Activated T-cell treated with anti-CD3 and anti-CD28 coated beads for 48 hours (primary cell): Measurements from ENCODE around the gene GNB2.

Experiments
- DNase-seq: peaks from one replicate; pipeline ENCODE4 v3.0.0-alpha.2; 2020; ENCODE audit warnings: low read depth

GNB2 gene

GRCh38 chr7:100673302-100673941 lies at the start of gene GNB2:
GNB2 (plus strand) TSS chr7:100673740; CDS start chr7:100676266, 2,526 bp downstream.
- peak; percentile 100 for DNase-seq

- no peak for DNase-seq
Measured at GRCh38 chr7:100623951-100624824, 49.4 kb upstream of the GNB2 start.

- no peak for DNase-seq
Measured at GRCh38 chr7:100626055-100626454, 47.5 kb upstream of the GNB2 start.

GRCh38 chr7:100626530-100627237 lies 46.9 kb upstream of the GNB2 start:
- DNase-seq, result peak; percentile 85

- DNase-seq, result no peak
Measured at GRCh38 chr7:100627238-100627549, 46.3 kb upstream of the GNB2 start.

GRCh38 chr7:100629117-100629716 lies 44.3 kb upstream of the GNB2 start:
- DNase-seq, result peak; percentile 38

GRCh38 chr7:100630066-100630465 lies 43.5 kb upstream of the GNB2 start:
- no peak for DNase-seq

- peak; percentile 63 for DNase-seq
Measured at GRCh38 chr7:100632951-100633717, 40.4 kb upstream of the GNB2 start.

GRCh38 chr7:100639995-100640516 lies 33.5 kb upstream of the GNB2 start:
- no peak for DNase-seq

- DNase-seq, result no peak
Measured at GRCh38 chr7:100640517-100641440, 32.8 kb upstream of the GNB2 start.

GRCh38 chr7:100641463-100641859 lies 32.1 kb upstream of the GNB2 start, which contains the start of gene TFR2:
TFR2 (minus strand) TSS chr7:100641552; CDS start chr7:100641509, 43 bp downstream.
- DNase-seq, result no peak

GRCh38 chr7:100641860-100642533 lies 31.5 kb upstream of the GNB2 start:
- DNase-seq, result no peak

- DNase-seq, result peak; percentile 24
Measured at GRCh38 chr7:100642534-100642907, 31.0 kb upstream of the GNB2 start.

GRCh38 chr7:100649826-100650565 lies 23.5 kb upstream of the GNB2 start:
- DNase-seq, result no peak

GRCh38 chr7:100654908-100655831 lies 18.4 kb upstream of the GNB2 start:
- no peak for DNase-seq

GRCh38 chr7:100655908-100656674 lies 17.4 kb upstream of the GNB2 start, which contains the start of gene ACTL6B:
ACTL6B (minus strand) TSS chr7:100656448; CDS start chr7:100656354, 94 bp downstream.
- peak; percentile 62 for DNase-seq
